GM19455 (cell line): ENCODE data around the gene ZNF408.

Experiments
- ATAC-seq: cut with Tn5 transposase; IDR thresholded peaks from one replicate; pipeline ENCODE4 v1.9.1; 2021; ENCODE audit not compliant: unreplicated experiment

ZNF408 gene

GRCh38 chr11:46675949-46676348, 24.9 kb upstream of the ZNF408 start:
- no peak for ATAC-seq

- ATAC-seq, result no peak
Measured at GRCh38 chr11:46676436-46677158, 24.2 kb upstream of the ZNF408 start.

GRCh38 chr11:46677169-46677568, 23.7 kb upstream of the ZNF408 start:
- ATAC-seq, result no peak

- ATAC-seq, result no peak
Measured at GRCh38 chr11:46677991-46678740, 22.7 kb upstream of the ZNF408 start.

- no peak for ATAC-seq
Measured at GRCh38 chr11:46678741-46679130, 22.1 kb upstream of the ZNF408 start.

GRCh38 chr11:46679241-46680163, 21.3 kb upstream of the ZNF408 start:
- ATAC-seq, result no peak

GRCh38 chr11:46680164-46680760, 20.6 kb upstream of the ZNF408 start:
- ATAC-seq, result no peak

- no peak for ATAC-seq
Measured at GRCh38 chr11:46680815-46681214, 20.0 kb upstream of the ZNF408 start.

- ATAC-seq, result no peak
Measured at GRCh38 chr11:46681814-46682213, 19.0 kb upstream of the ZNF408 start.

- ATAC-seq, result no peak
Measured at GRCh38 chr11:46682773-46683752, 17.8 kb upstream of the ZNF408 start.

GRCh38 chr11:46684367-46684766, 16.5 kb upstream of the ZNF408 start:
- no peak for ATAC-seq

- ATAC-seq, result no peak
Measured at GRCh38 chr11:46686886-46687795, 13.7 kb upstream of the ZNF408 start.

- ATAC-seq, result no peak
Measured at GRCh38 chr11:46690702-46691101, 10.1 kb upstream of the ZNF408 start.

GRCh38 chr11:46692450-46692849, 8.4 kb upstream of the ZNF408 start:
- no peak for ATAC-seq

GRCh38 chr11:46693597-46694012, 7.2 kb upstream of the ZNF408 start:
- no peak for ATAC-seq

- ATAC-seq, result no peak
Measured at GRCh38 chr11:46694072-46694471, 6.8 kb upstream of the ZNF408 start.

- no peak for ATAC-seq
Measured at GRCh38 chr11:46694607-46695006, 6.2 kb upstream of the ZNF408 start.

- no peak for ATAC-seq
Measured at GRCh38 chr11:46695345-46696211, 5.3 kb upstream of the ZNF408 start.
